Right ventricle myocardium inferior (tissue), 1 donor: ENCODE results near the gene GNG14. TPM values are rescaled to one million over a fixed set of nuclear protein-coding genes. Genes with fewer than 3 reads are reported as not detected.
"Not testable (repeated sequence)": the region's sequence is repeated elsewhere in the genome, so short reads cannot be mapped to it uniquely, and the experiment has no call there.

Experiments
- ATAC-seq: fragments of 200-7000 bp; cut with Tn5 transposase; one replicate; pipeline ENCODE4 v1.9.1; 2020; ENCODE audit warnings: mild to moderate bottlenecking, moderate library complexity
- DNase-seq: peaks from one replicate; pipeline ENCODE4 v3.0.0; 2021; ENCODE audit errors: missing footprints
- intact Hi-C: fragments of 100-400 bp; cut with DNase I; formaldehyde crosslinking; loops from one replicate; pipeline ENCODE4 v1.11.0; 2022
- long read RNA-seq: library from polyadenylated mRNA; unstranded; transcript quantifications from one replicate; pipeline ENCODE4 v2.0.0, GENCODE V29; 2021
- total RNA-seq: library from RNA; stranded (reverse); fragmentation: NEBNext Ultra II Directional; extraction: Animal tissue kit (Norgen Biotek cat#: 25700); gene quantifications from one replicate; pipeline ENCODE4 v1.2.1, GENCODE V29; 2021
- donor health status: DM: no; HTN: yes; CAD: no; lungs with severe emphysema.

Gene GNG14
- total RNA-seq, result not detected
- long read RNA-seq, result 0 reads

GRCh38 chr19:12687496-12688196, at the start of gene GNG14:
GNG14 (plus strand) TSS chr19:12687998; CDS start chr19:12688049, 51 bp downstream.
- intact Hi-C loops, result no loop called here
- ATAC-seq (no peak), DNase-seq (no peak)

- DNase-seq (no peak), ATAC-seq (no peak)
- intact Hi-C loops, result no loop called here
These were observed 49.1 kb upstream of the GNG14 start for GRCh38 chr19:12638611-12639182.

- peak; percentile 86 for ATAC-seq
These were observed 47.7 kb upstream of the GNG14 start for GRCh38 chr19:12639901-12640613.

GRCh38 chr19:12641456-12641855, 46.3 kb upstream of the GNG14 start:
- ATAC-seq (no peak), DNase-seq (no peak)
- intact Hi-C loops, result no loop called here

More at GRCh38 chr19:12639901-12640613, 47.7 kb upstream of the GNG14 start:
- DNase-seq, result peak; percentile 93
- intact Hi-C loops, result no loop called here

- DNase-seq (no peak), ATAC-seq (no peak)
- intact Hi-C loops, result no loop called here
These were observed 45.3 kb upstream of the GNG14 start for GRCh38 chr19:12642506-12642905.

GRCh38 chr19:12643716-12644115, 44.1 kb upstream of the GNG14 start:
- intact Hi-C loops, DNase-seq, ATAC-seq: not testable (repeated sequence)

GRCh38 chr19:12646551-12646950, 41.2 kb upstream of the GNG14 start:
- ATAC-seq, result no peak
- DNase-seq, result no peak
- intact Hi-C loops, result no loop called here

- ATAC-seq (no peak), DNase-seq (no peak)
- intact Hi-C loops, result no loop called here
These were observed 40.8 kb upstream of the GNG14 start for GRCh38 chr19:12647047-12647446.

- ATAC-seq, result peak; percentile 86
- intact Hi-C loops, result no loop called here
- DNase-seq, result no peak
These were observed 40.2 kb upstream of the GNG14 start for GRCh38 chr19:12647490-12648071.

- intact Hi-C loops, result no loop called here
- DNase-seq (no peak), ATAC-seq (peak; percentile 30)
These were observed 39.7 kb upstream of the GNG14 start for GRCh38 chr19:12648088-12648487.

GRCh38 chr19:12649941-12650340, 37.9 kb upstream of the GNG14 start:
- ATAC-seq (no peak), DNase-seq (no peak)
- intact Hi-C loops, result no loop called here

- no peak for DNase-seq
- ATAC-seq, result no peak
- intact Hi-C loops, result no loop called here
These were observed 35.6 kb upstream of the GNG14 start for GRCh38 chr19:12652219-12652618.

GRCh38 chr19:12655546-12655945, 32.3 kb upstream of the GNG14 start:
- ATAC-seq, result no peak
- no peak for DNase-seq
- intact Hi-C loops, result no loop called here

- intact Hi-C loops, result no loop called here
- DNase-seq (peak; percentile 37), ATAC-seq (no peak)
These were observed 30.8 kb upstream of the GNG14 start for GRCh38 chr19:12656899-12657571.

- DNase-seq, result peak; percentile 15
- ATAC-seq, result no peak
- intact Hi-C loops, result no loop called here
These were observed 29.8 kb upstream of the GNG14 start for GRCh38 chr19:12657966-12658365.

- ATAC-seq (no peak), DNase-seq (peak; percentile 16)
- intact Hi-C loops, result no loop called here
These were observed 26.8 kb upstream of the GNG14 start for GRCh38 chr19:12660980-12661379.

GRCh38 chr19:12664406-12665280, 23.2 kb upstream of the GNG14 start:
- intact Hi-C loops, result no loop called here
- no peak for ATAC-seq
- peak; percentile 2 for DNase-seq

GRCh38 chr19:12665281-12665573, 22.6 kb upstream of the GNG14 start:
- peak; percentile 87 for DNase-seq
- intact Hi-C loops, result no loop called here
- ATAC-seq, result no peak
